ENCODE measurements around the gene PUDP.

- TF ChIP-seq POLR2A (IDR thresholded peaks at IDR 0.05): no peak
- TF ChIP-seq CTCF (IDR thresholded peaks at IDR 0.05 in 4 of 5, conservative IDR thresholded peaks at IDR 0.05 in 1 of 5): no peak
Observed at GRCh38 chrX:7179446-7179845, 31.5 kb upstream of the PUDP start.

Measured in gastrocnemius medialis (tissue), 4 donors.